Measurements from ENCODE around the gene RIMS4. TPM values are rescaled to one million over a fixed set of nuclear protein-coding genes. Genes with fewer than 3 reads are reported as not detected.

RIMS4 gene
- total and polyA plus RNA-seq, 9 of the 15 experiments (the other 6 are each of a cell fraction or from before 2014, with no cell fraction given): 0.04 TPM; not detected in 8

GRCh38 chr20:44803383-44803941 is 6.9 kb downstream of the RIMS4 start (continued):
- no peak for TF ChIP-seq ZNF12 (CRISPR knock-in tag; IDR thresholded peaks at IDR 0.05)

DNA sequence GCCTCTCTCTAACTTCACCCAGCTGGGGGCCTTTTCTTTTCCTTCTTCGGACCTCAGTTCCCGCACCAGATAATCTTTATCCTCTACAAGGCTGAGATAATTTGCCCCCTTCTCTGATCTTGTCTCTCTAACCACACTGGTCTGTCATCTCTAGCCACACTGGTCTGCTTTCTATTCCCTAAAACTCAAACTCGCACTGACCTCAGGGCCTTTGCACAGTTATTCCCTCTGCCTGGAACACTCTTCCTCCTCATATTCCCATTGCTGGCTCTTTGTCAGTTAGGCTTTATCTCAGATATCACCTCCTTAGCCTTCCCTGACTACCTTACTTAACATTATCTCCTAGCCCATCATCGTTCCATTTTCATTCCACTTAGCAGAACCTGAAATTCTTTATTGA is 7.6 kb downstream of the RIMS4 start:
- POLR2A ChIA-PET: no interaction called here
- ATAC-seq: no peak
- CTCF ChIA-PET (ENCODE audit: low intra/inter-chr PET ratio): interaction anchor here (0.6 kb wide), 1 partner anchor 142 kb away, joined by 3 read pairs; no protein-coding TSS in a partner anchor
- 3% methylated on average over 4 of the region's 4 CpGs for WGBS (ENCODE audit: insufficient coverage, low coverage, missing lambda C conversion rate)
- no peaks in the 10 kb centered on the region for H3K9me3 ChIP-seq (replicated peaks; ENCODE audit: control insufficient read depth, insufficient read depth, low read depth, low read length)
- no peak for DNase-seq (ENCODE audit: extremely low read depth in 1 of 4, low spot score in 3 of 4)
- TF ChIP-seq ATF2 (CRISPR knock-in tag; IDR thresholded peaks at IDR 0.05): no peak
- TF ChIP-seq RAD21 (CRISPR knock-in tag; conservative IDR thresholded peaks at IDR 0.05 in 1 of 2, IDR thresholded peaks at IDR 0.05 in 1 of 2): no peak
- TF ChIP-seq NONO (IDR thresholded peaks at IDR 0.05; ENCODE audit: low read depth in 2 of 2, low read length in 1 of 2): no peak
- no peak for TF ChIP-seq PTBP1 (IDR thresholded peaks at IDR 0.05; ENCODE audit: low read depth, low read length)
- TF ChIP-seq SP2 (IDR thresholded peaks at IDR 0.05; ENCODE audit: extremely low read depth, low read depth, low read length, poor library complexity, severe bottlenecking): no peak
- no peak for TF ChIP-seq MTF1 (CRISPR knock-in tag; IDR thresholded peaks at IDR 0.05; ENCODE audit: borderline replicate concordance)
- TF ChIP-seq, protein P1, sequence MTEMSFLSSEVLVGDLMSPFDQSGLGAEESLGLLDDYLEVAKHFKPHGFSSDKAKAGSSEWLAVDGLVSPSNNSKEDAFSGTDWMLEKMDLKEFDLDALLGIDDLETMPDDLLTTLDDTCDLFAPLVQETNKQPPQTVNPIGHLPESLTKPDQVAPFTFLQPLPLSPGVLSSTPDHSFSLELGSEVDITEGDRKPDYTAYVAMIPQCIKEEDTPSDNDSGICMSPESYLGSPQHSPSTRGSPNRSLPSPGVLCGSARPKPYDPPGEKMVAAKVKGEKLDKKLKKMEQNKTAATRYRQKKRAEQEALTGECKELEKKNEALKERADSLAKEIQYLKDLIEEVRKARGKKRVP (CRISPR knock-in tag; IDR thresholded peaks at IDR 0.05): no peak
- H3K36me3 ChIP-seq (ENCODE audit: control insufficient read depth, insufficient read depth, low read length): no peaks in the 10 kb centered on the region
- FAIRE-seq: no peak
- no peak overlapping the region for H3K27ac ChIP-seq (ENCODE audit: extremely low read depth, low read depth, low read length)
- in situ Hi-C loops (cut with MboI) (no loop called here), intact Hi-C loops (cut with micrococcal nuclease) (no loop called here)
- H3K9me1 ChIP-seq (ENCODE audit: control insufficient read depth, insufficient read depth, low read length): no peaks in the 10 kb centered on the region
- H4K20me1 ChIP-seq (replicated peaks; ENCODE audit: control insufficient read depth, insufficient read depth, low read length): no peaks in the 10 kb centered on the region; the same call in 1 of the 2 replicates
- no peak overlapping the region for H2AFZ ChIP-seq (ENCODE audit: low read depth, low read length)
- peaks cover 11 to 21% of the 10 kb centered on the region in 2 experiments for H3K27me3 ChIP-seq (ENCODE audit: control insufficient read depth in 2 of 2, insufficient read depth in 2 of 2, low read length in 2 of 2)
- no peaks in the 10 kb centered on the region for H3K79me2 ChIP-seq (ENCODE audit: control insufficient read depth, insufficient read depth, low read length)
- no peak overlapping the region for H3K9ac ChIP-seq (ENCODE audit: insufficient read depth in 1 of 2, low read depth in 2 of 2, low read length in 2 of 2)
- no TSS peak for BruUV-seq (replicated peaks)
- no peak overlapping the region for H3K4me3 ChIP-seq
- no peak overlapping the region for H3K4me2 ChIP-seq (ENCODE audit: insufficient read depth, low read length)
- H3K4me1 ChIP-seq (replicated peaks in 1 of 2; ENCODE audit: control insufficient read depth in 2 of 2, insufficient read depth in 2 of 2, low read length in 2 of 2): no peaks in the 10 kb centered on the region
